GM21447 (cell line): ENCODE measurements around the gene SGIP1.
A peak's percentile ranks its signal among the peaks of the same experiment; 100 is the strongest.

ENCODE experiments used
- ATAC-seq: cut with Tn5 transposase; IDR thresholded peaks from one replicate; pipeline ENCODE4 v1.9.1; 2021; ENCODE audit not compliant: unreplicated experiment

Gene SGIP1

DNA sequence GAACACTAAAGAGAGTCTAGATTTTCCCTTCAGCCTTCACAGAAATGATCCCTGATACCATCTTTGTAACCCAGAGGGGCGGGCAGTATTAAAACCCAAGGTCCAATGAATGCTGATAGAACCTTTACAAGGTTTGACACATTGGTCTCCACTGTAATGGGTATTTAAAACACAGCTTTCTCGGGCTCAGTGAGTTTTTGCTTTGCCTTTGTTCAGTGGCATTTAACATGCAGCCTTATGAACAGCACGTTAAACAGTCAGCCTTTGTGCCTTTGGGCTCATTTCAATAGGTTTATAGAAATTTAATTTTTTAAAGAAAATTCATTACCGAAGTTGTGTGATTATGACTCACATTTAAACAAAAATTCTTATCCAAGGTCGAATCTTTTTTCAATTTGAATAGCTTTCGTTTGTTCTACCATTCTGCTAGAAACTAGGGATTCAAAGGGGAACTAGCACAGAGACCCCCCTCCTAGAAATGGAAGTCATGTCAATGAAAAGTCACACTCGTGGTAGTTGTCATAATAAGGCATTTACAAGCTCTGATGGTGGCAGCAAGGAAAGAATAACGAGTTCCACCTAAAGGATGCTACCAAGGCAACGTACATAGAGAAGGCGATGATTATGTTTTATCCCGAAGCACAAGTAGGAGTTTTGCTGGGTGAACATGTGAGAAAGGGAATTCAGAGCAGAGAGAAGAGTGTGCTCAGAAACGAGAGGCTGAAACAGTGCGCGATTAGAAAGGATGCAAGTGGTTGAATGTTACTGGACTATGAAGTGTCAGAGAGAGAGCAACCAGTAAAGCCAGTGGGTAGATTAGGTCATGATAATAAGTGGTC lies 66.2 kb downstream of the SGIP1 start:
- no peak for ATAC-seq

GRCh38 chr1:66605419-66605997 lies 71.6 kb downstream of the SGIP1 start:
- ATAC-seq: no peak

DNA sequence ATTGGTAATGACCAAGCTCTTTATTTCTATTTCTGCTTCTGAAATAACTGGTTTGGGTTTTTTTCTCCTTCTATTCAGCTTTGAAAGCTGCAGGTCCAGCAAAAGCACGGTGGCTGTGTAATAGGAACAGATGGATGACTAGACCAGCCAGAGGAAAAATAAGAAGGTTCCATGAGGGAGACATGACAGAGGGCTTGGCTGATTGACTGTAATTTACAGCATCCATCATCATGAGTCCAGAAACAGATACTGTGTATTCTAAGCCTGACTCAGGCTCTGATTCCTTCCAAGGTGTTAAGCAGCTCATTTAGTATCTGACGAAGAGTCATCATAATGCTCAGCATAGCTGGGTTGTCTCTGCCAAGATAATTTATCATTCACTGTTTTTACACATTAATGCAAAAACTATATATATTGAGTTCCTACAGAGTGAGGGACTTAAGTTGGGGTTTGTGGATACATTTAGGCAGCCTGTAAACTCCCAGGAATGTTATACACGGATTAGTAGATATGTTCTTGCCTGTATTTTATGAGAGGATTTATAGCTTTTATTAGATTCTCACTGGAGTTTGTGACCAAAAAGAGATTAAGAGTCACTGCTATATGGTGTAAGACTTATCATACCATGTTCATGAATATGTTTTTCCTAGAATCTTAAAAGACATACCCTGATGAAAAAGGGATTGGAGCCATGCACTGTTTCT lies 72.6 kb downstream of the SGIP1 start:
- ATAC-seq: no peak

DNA sequence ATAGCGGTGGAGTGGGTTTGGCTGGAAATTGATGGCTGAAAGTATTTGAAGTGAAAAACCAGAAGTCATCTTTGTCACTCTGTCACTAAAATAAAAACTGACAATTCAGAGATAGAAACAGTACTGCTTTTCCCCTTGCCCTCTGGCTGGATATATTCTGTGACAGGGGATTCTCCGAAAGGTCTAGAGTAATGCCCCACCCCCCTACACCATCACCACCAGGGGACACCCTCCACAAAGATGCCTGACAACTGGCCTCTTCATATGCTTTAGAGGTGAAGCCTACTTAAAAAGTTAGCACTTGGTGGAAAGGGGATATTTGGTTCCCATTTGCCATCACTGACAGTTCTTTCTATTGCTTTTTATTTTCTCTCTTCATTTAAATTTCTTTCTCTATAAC lies 73.5 kb downstream of the SGIP1 start:
- ATAC-seq: no peak

GRCh38 chr1:66613187-66613586 lies 79.2 kb downstream of the SGIP1 start:
- no peak for ATAC-seq

DNA sequence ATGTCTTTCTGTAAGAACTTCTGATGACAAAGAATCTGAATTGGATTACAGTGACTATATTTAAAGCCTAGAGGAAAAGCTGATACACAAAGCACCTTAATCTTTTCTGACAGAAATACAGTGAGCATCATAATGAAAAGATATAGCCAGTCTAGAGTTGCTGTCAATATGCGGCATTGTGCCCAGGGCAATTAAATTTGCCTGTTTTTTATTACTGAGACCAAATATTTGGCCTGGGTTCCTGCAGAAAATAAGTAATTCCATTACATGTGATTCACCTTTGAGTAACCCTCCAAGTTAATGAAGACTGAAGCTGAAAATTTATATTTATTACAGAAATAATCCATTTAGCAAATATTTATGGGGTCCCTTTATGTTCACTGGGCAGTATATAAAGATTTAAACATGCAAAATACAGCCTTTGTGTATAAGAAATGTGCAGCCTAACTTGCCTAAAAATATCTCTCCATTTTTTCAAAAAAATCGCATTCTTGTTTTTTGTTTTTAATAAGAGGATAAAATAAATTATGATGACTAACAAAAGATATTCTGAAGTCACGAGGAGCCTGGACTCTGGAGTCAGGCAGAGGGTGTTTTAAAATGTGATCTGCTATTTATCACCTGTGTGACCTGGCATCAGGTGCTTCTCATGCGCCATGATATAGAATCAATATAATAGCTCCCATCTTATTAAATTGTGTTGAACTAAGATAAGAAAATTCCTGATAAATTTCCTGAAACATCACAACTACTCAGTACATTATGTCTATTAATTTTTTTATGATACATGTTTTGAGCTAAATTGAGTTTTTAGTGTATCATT lies 83.6 kb downstream of the SGIP1 start:
- ATAC-seq: no peak

DNA sequence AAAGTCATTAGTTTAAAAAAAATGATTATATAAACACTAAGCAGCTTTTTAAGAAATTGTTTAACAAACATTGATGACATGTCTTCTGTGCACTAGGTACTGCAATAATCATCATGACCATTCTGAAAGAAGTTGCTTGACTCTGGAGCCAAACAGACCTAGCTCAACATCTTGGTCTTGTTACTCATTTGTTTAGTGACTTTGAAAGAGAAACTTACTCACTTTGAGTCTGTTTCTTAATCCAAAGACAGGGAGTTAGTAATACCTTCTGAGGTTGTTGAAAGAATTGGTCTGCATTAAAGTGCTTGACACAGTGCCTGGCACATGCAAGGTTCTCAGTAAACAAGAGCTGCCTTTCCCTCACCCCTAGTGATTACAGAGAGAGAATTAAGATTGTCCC lies 84.4 kb downstream of the SGIP1 start:
- ATAC-seq: no peak

- no peak for ATAC-seq
These were observed 89.9 kb downstream of the SGIP1 start for GRCh38 chr1:66623812-66624211.

- ATAC-seq: no peak
These were observed 90.6 kb downstream of the SGIP1 start for GRCh38 chr1:66624412-66625060.

DNA sequence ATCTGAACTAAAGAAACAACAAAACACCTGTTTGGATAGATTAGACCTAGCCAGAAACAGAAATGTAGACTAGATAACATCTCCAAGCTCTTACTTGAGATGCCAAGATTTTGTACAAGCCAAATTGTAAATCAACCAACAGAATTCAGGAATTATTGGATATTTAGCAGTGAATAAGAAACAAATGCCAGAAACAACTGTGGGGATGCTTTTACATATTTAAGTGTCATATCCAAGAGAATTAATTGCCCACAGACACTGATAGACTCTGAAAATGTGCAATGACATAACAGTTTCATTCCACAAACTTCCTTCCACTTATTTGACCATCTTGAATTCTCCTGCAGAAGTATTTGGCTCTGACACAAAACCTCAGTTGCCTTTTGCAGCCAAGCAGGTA lies 92.3 kb downstream of the SGIP1 start:
- ATAC-seq: no peak

DNA sequence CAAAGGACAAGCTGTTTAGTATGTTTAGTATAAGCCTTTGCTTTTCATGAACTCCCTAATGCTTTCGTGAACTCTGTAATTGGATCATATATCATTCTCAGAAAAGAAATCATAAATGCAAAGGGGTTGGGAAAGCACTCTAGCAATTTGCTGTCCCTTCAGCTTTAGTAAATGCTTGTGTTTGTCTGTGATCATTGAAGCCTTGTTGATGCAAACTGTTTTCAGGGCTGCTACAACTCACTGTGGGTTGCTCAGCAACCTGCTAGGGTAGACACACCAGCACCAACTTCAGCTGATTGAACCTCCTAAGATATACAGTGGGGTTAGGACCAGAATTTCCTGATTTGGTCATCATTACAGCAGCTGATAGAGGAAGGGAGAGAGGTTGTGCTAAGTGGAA lies 95.0 kb downstream of the SGIP1 start:
- no peak for ATAC-seq

GRCh38 chr1:66633159-66633558 lies 99.2 kb downstream of the SGIP1 start:
- ATAC-seq: no peak

DNA sequence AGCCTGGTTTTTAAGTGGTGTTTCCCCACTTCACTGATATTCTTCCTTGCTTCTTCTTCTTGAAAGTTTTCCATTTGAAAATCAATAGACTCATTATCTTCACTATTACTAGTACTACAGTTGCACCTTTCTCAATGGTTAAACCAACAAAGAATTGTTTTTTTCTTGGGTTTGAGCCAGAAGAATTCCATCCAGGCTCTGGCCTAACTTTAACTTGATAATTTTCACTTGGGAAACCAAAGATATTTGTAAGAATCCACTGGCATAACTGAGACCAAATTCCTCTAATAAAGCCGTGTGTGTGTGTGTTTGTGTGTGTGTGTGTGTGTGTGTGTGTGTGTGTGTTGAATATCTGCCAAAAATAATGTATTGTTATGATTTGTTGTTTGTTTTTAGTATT lies 103.2 kb downstream of the SGIP1 start:
- ATAC-seq: no peak

GRCh38 chr1:66641891-66642473 lies 108.0 kb downstream of the SGIP1 start:
- ATAC-seq: no peak

GRCh38 chr1:66642992-66643391 lies 109.0 kb downstream of the SGIP1 start:
- ATAC-seq: no peak

- ATAC-seq: no peak
These were observed 110.4 kb downstream of the SGIP1 start for GRCh38 chr1:66644331-66644730.

- peak; percentile 95 for ATAC-seq
These were observed 115.1 kb downstream of the SGIP1 start for GRCh38 chr1:66648901-66649595.

DNA sequence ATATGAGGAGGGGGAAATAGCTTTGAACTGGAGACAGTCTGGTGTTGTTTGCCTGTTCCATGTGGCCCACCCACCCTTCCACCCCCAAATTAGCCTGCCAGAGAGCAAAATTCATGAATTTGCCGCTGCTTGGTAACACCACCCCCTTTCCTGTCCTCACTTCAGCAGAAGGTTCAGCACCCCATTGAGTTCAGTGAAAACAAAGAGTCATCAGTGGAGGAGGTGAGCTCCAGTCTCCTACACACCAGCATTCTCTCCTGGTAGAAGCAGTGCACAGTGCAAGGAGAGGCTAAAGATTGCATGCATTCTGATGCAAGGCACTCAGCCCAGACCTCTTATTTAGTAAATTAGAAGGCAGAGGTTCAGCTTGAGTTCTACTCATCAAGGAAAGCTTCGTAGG lies 118.6 kb downstream of the SGIP1 start:
- no peak for ATAC-seq

- ATAC-seq: no peak
These were observed 120.7 kb downstream of the SGIP1 start for GRCh38 chr1:66654643-66655042.

GRCh38 chr1:66671455-66671854 lies 137.5 kb downstream of the SGIP1 start:
- ATAC-seq: no peak
